Adipocyte (in vitro differentiated cells): ENCODE measurements around the gene RALGPS1.

ENCODE experiments used
- DNase-seq: peaks from one replicate; pipeline ENCODE4 v3.0.0-alpha.2; 2015; ENCODE audit warnings: low read depth
- H3K27me3 ChIP-seq: replicated peaks from 2 replicates; pipeline ENCODE4 v1.7.0; 2013; ENCODE audit warnings: mild to moderate bottlenecking, low read length, moderate library complexity; ENCODE audit not compliant: control insufficient read depth, insufficient read depth
- H3K36me3 ChIP-seq: 2 replicates; pipeline ENCODE4 v1.7.0; 2013; ENCODE audit warnings: low read length, mild to moderate bottlenecking, moderate library complexity; ENCODE audit not compliant: control insufficient read depth, insufficient read depth, severe bottlenecking
- H3K4me1 ChIP-seq: 2 replicates; pipeline ENCODE4 v1.7.0; 2013; ENCODE audit warnings: mild to moderate bottlenecking, low read length, moderate library complexity; ENCODE audit not compliant: control insufficient read depth, insufficient read depth
- H3K4me3 ChIP-seq: 2 replicates; pipeline ENCODE4 v1.7.0; 2013; ENCODE audit warnings: mild to moderate bottlenecking, low read length, moderate library complexity
- H3K9ac ChIP-seq: 2 replicates; pipeline ENCODE4 v1.7.0; 2013; ENCODE audit warnings: mild to moderate bottlenecking, low read length, moderate library complexity
- H3K9me3 ChIP-seq: 2 replicates; pipeline ENCODE4 v1.7.0; 2013; ENCODE audit warnings: mild to moderate bottlenecking, low read length, moderate library complexity; ENCODE audit not compliant: control insufficient read depth

The RALGPS1 gene

GRCh38 chr9:127203681-127204327, 289.2 kb downstream of the RALGPS1 start:
- no peaks in the 10 kb centered on the region for H3K9me3 ChIP-seq

GRCh38 chr9:127204771-127205470, 290.3 kb downstream of the RALGPS1 start:
- Histone ChIP-seq H3K9ac (no peak overlapping the region), H3K36me3 (no peaks in the 10 kb centered on the region), H3K4me1 (peaks cover 7% of the 10 kb centered on the region), H3K27me3 (peaks cover 43% of the 10 kb centered on the region), H3K4me3 (no peak overlapping the region), H3K9me3 (no peaks in the 10 kb centered on the region)
- DNase-seq, result peak; percentile 67

More at GRCh38 chr9:127203681-127204327, 289.2 kb downstream of the RALGPS1 start:
- Histone ChIP-seq H3K9ac (no peak overlapping the region), H3K4me1 (peaks cover 7% of the 10 kb centered on the region), H3K27me3 (peaks cover 37% of the 10 kb centered on the region), H3K4me3 (no peak overlapping the region), H3K36me3 (no peaks in the 10 kb centered on the region)
- no peak for DNase-seq

GRCh38 chr9:127205952-127206351, 291.4 kb downstream of the RALGPS1 start:
- Histone ChIP-seq H3K4me3 (no peak overlapping the region), H3K27me3 (peaks cover 53% of the 10 kb centered on the region), H3K36me3 (no peaks in the 10 kb centered on the region), H3K9me3 (no peaks in the 10 kb centered on the region), H3K9ac (no peak overlapping the region), H3K4me1 (peaks cover 8% of the 10 kb centered on the region)
- DNase-seq, result no peak

GRCh38 chr9:127206666-127207065, 292.1 kb downstream of the RALGPS1 start:
- Histone ChIP-seq H3K27me3 (peaks cover 56% of the 10 kb centered on the region), H3K4me1 (peaks cover 8% of the 10 kb centered on the region), H3K4me3 (no peak overlapping the region), H3K36me3 (no peaks in the 10 kb centered on the region), H3K9me3 (no peaks in the 10 kb centered on the region), H3K9ac (no peak overlapping the region)
- no peak for DNase-seq

- Histone ChIP-seq H3K9me3 (no peaks in the 10 kb centered on the region), H3K27me3 (peaks cover 68% of the 10 kb centered on the region), H3K9ac (no peak overlapping the region), H3K4me3 (no peak overlapping the region), H3K4me1 (peaks cover 8% of the 10 kb centered on the region), H3K36me3 (no peaks in the 10 kb centered on the region)
- DNase-seq, result no peak
These were observed 293.3 kb downstream of the RALGPS1 start for GRCh38 chr9:127207734-127208410.

- no peak for DNase-seq
- H3K9me3 ChIP-seq, result no peaks in the 10 kb centered on the region
These were observed 293.8 kb downstream of the RALGPS1 start for GRCh38 chr9:127208416-127208815.

GRCh38 chr9:127209220-127209619, 294.6 kb downstream of the RALGPS1 start:
- H3K36me3 ChIP-seq, result no peaks in the 10 kb centered on the region
- H3K4me3 ChIP-seq, result no peak overlapping the region
- peaks cover 82% of the 10 kb centered on the region for H3K27me3 ChIP-seq
- H3K4me1 ChIP-seq, result peaks cover 8% of the 10 kb centered on the region
- DNase-seq, result no peak
- H3K9me3 ChIP-seq, result no peaks in the 10 kb centered on the region
- H3K9ac ChIP-seq, result no peak overlapping the region

More at GRCh38 chr9:127208416-127208815, 293.8 kb downstream of the RALGPS1 start:
- peaks cover 74% of the 10 kb centered on the region for H3K27me3 ChIP-seq
- H3K36me3 ChIP-seq, result no peaks in the 10 kb centered on the region
- peaks cover 8% of the 10 kb centered on the region for H3K4me1 ChIP-seq
- H3K9ac ChIP-seq, result no peak overlapping the region
- no peak overlapping the region for H3K4me3 ChIP-seq

GRCh38 chr9:127209948-127210640, 295.5 kb downstream of the RALGPS1 start:
- H3K9ac ChIP-seq, result no peak overlapping the region
- H3K4me1 ChIP-seq, result peaks cover 8% of the 10 kb centered on the region
- H3K9me3 ChIP-seq, result no peaks in the 10 kb centered on the region
- no peak overlapping the region for H3K4me3 ChIP-seq
- peaks cover 74% of the 10 kb centered on the region for H3K27me3 ChIP-seq
- H3K36me3 ChIP-seq, result no peaks in the 10 kb centered on the region
- DNase-seq, result no peak

- H3K9me3 ChIP-seq, result no peaks in the 10 kb centered on the region
- H3K4me1 ChIP-seq, result peaks cover 4% of the 10 kb centered on the region
- no peaks in the 10 kb centered on the region for H3K36me3 ChIP-seq
- DNase-seq, result no peak
- H3K9ac ChIP-seq, result no peak overlapping the region
- peaks cover 75% of the 10 kb centered on the region for H3K27me3 ChIP-seq
- no peak overlapping the region for H3K4me3 ChIP-seq
These were observed 296.5 kb downstream of the RALGPS1 start for GRCh38 chr9:127210851-127211730.

- Histone ChIP-seq H3K36me3 (no peaks in the 10 kb centered on the region), H3K4me1 (peaks cover 4% of the 10 kb centered on the region), H3K9ac (no peak overlapping the region), H3K27me3 (peaks cover 69% of the 10 kb centered on the region), H3K9me3 (no peaks in the 10 kb centered on the region), H3K4me3 (no peak overlapping the region)
- no peak for DNase-seq
These were observed 297.4 kb downstream of the RALGPS1 start for GRCh38 chr9:127211983-127212382.
